A549 (cell line): ENCODE data around the gene SERPINA3. TPM values are rescaled to one million over a fixed set of nuclear protein-coding genes. Genes with fewer than 3 reads are reported as not detected.

Source experiments
- ATAC-seq, 2 experiments: fragments of 200-7000 bp in 1 of 2; fragments of >200 bp in 1 of 2; cut with Nextera tagmentation in 1 of 2; cut with Tn5 transposase in 1 of 2; 3 replicates each; pipeline versions ENCODE4 v1.8.0 to v1.9.1; 2018 to 2020; ENCODE audit warnings: mild to moderate bottlenecking in 1 of 2, moderate library complexity in 1 of 2
- CTCF ChIA-PET: fragments of 300-600 bp; sonication (Branson Sonifier 250); formaldehyde crosslinking; extraction: SDS; loops from one replicate; lab custom pipeline; 2021; ENCODE audit warnings: antibody characterized with exemption, inconsistent platforms; lab: Yijun Ruan, JAX
- POLR2A ChIA-PET: fragments of 350-600 bp; formaldehyde crosslinking; extraction: SDS; loops from one replicate; lab custom pipeline; 2021; ENCODE audit warnings: antibody characterized with exemption, inconsistent platforms; lab: Yijun Ruan, JAX
- DNase-seq, 2 experiments: peaks; one replicate each; pipeline versions ENCODE4 v3.0.0 to v3.0.0-alpha.2; 2011 to 2016; ENCODE audit warnings: low read depth in 1 of 2, low spot score in 1 of 2
- FAIRE-seq: peaks from 2 replicates; lab custom pipeline; 2011; peaks lifted over from hg19 to GRCh38; lab: Jason Lieb, UNC
- H3K27ac ChIP-seq, 2 experiments: fragments of >200 bp; sonication (Bioruptor Twin); formaldehyde crosslinking; 3 replicates each; pipeline ENCODE4 v1.5.1; 2016 to 2017
- H3K4me1 ChIP-seq: fragments of >200 bp; sonication (Bioruptor Twin); formaldehyde crosslinking; 3 replicates; pipeline ENCODE4 v1.6.1; 2016
- H3K4me2 ChIP-seq: fragments of >200 bp; sonication (Bioruptor Twin); formaldehyde crosslinking; 3 replicates; pipeline ENCODE4 v1.6.1; 2016
- H3K4me3 ChIP-seq: fragments of >200 bp; sonication (Bioruptor Twin); formaldehyde crosslinking; 3 replicates; pipeline ENCODE4 v1.5.1; 2016
- H3K9me3 ChIP-seq: fragments of >200 bp; sonication (Bioruptor Twin); formaldehyde crosslinking; 3 replicates; pipeline ENCODE4 v1.6.1; 2016
- CHD2 ChIP-seq: fragments of 150-350 bp; IDR thresholded peaks from 2 replicates; pipeline ENCODE4 v1.6.1; 2014; ENCODE audit warnings: low read length; ENCODE audit not compliant: partially characterized antibody
- CHD4 ChIP-seq: fragments of 200-600 bp; sonication (generic); IDR thresholded peaks from 2 replicates; pipeline ENCODE4 v1.6.1; 2016; ENCODE audit warnings: antibody characterized with exemption, mild to moderate bottlenecking, borderline replicate concordance
- FOXS1 ChIP-seq: fragments of 250-450 bp; sonication (Bioruptor Pico); IDR thresholded peaks from 2 replicates; pipeline ENCODE4 v1.5.0; 2020; ENCODE audit warnings: mild to moderate bottlenecking, moderate library complexity
- GATA3 ChIP-seq: IDR thresholded peaks from 2 replicates; pipeline ENCODE4 v1.6.1; 2012; ENCODE audit warnings: borderline replicate concordance
- HEYL ChIP-seq: fragments of 250-450 bp; sonication (Bioruptor Pico); IDR thresholded peaks from 2 replicates; pipeline ENCODE4 v1.8.0; 2021; ENCODE audit warnings: mild to moderate bottlenecking, moderate library complexity
- KDM5A ChIP-seq: fragments of 200-600 bp; sonication (generic); IDR thresholded peaks from 2 replicates; pipeline ENCODE4 v1.6.1; 2016; ENCODE audit warnings: antibody characterized with exemption, mild to moderate bottlenecking
- NR3C1 ChIP-seq: fragments of >200 bp; sonication (Bioruptor Twin); formaldehyde crosslinking; IDR thresholded peaks from 3 replicates; pipeline ENCODE4 v1.6.1; 2017
- POLR2AphosphoS2 ChIP-seq: conservative IDR thresholded peaks from 2 replicates; pipeline ENCODE4 v1.6.1; 2012; ENCODE audit warnings: low read length, improper control_type of control experiment, inconsistent platforms
- RCOR1 ChIP-seq: fragments of 150-350 bp; IDR thresholded peaks from 2 replicates; pipeline ENCODE4 v1.6.1; 2014; ENCODE audit warnings: antibody characterized with exemption, low read length, low read depth
- RFX5 ChIP-seq: fragments of 450-650 bp; IDR thresholded peaks from 2 replicates; pipeline ENCODE4 v1.7.1; 2014; ENCODE audit warnings: antibody characterized with exemption, mild to moderate bottlenecking, moderate library complexity
- SMC3 ChIP-seq: fragments of >200 bp; sonication (Bioruptor Twin); formaldehyde crosslinking; IDR thresholded peaks from 3 replicates; pipeline ENCODE4 v1.6.1; 2018; ENCODE audit warnings: inconsistent platforms
- TP53 ChIP-seq: fragments of 250-450 bp; sonication (Bioruptor Pico); IDR thresholded peaks from 2 replicates; pipeline ENCODE4 v1.5.0; 2021; ENCODE audit warnings: mild to moderate bottlenecking, moderate library complexity
- ZFP36 ChIP-seq: fragments of 450-650 bp; IDR thresholded peaks from 2 replicates; pipeline ENCODE4 v1.6.1; 2014; ENCODE audit warnings: borderline replicate concordance; ENCODE audit not compliant: partially characterized antibody
- ZNF302 ChIP-seq: fragments of 250-450 bp; sonication (Bioruptor Pico); IDR thresholded peaks from 2 replicates; pipeline ENCODE4 v1.9.0; 2021; ENCODE audit warnings: inconsistent platforms, mild to moderate bottlenecking, moderate library complexity
- WGBS: methylation state at CpG from one replicate; pipeline ENCODE4 v1.1.6; 2017; ENCODE audit errors: missing lambda C conversion rate; 5-methylcytosine and 5-hydroxymethylcytosine counted together
- polyA minus RNA-seq: library from RNA; depleted of rRNA, polyadenylated mRNA; stranded (reverse); fragments of >200 nt; gene quantifications from 2 replicates; pipeline ENCODE4 v1.2.3, GENCODE V29; 2011; rRNA and poly(A)+ RNA removed
- polyA plus RNA-seq, 4 experiments: library from polyadenylated mRNA; depleted of rRNA in 3 of 4; stranded (reverse); fragments of >200 nt; fragmentation: RNase III in 1 of 4; extraction: RNeasy Plus Mini Kit Qiagen cat#74134 plus additional on column Dnase treatment in 1 of 4; gene quantifications; 2 replicates in 3 of 4; 3 replicates in 1 of 4; pipeline ENCODE4 v1.2.3, GENCODE V29; 2011 to 2017
- TF ChIP-seq, protein P1 (sequence below): fragments of >200 bp; sonication (Bioruptor Twin); formaldehyde crosslinking; IDR thresholded peaks from 3 replicates; pipeline ENCODE4 v1.5.1; 2016
- TF ChIP-seq, protein P2 (sequence below): fragments of >200 bp; sonication (Bioruptor Twin); formaldehyde crosslinking; IDR thresholded peaks from 2 replicates; pipeline ENCODE4 v1.6.1; 2016

Gene SERPINA3
- polyA plus RNA-seq (2011; rRNA removed) (9.1 and 16.0 TPM in 2 replicates), polyA plus RNA-seq (2017; fragmentation: RNase III; extraction: RNeasy Plus Mini Kit Qiagen cat#74134 plus additional on column Dnase treatment) (1.4 to 5.5 TPM (median 3.1 TPM) in 3 replicates), polyA minus RNA-seq (7.8 and 9.9 TPM in 2 replicates)
- polyA plus RNA-seq (2012; cell fraction: cytosol; rRNA removed), result 1.5 and 1.7 TPM in 2 replicates
- polyA plus RNA-seq (2012; cell fraction: nucleus; rRNA removed), result 2.2 and 3.2 TPM in 2 replicates

DNA sequence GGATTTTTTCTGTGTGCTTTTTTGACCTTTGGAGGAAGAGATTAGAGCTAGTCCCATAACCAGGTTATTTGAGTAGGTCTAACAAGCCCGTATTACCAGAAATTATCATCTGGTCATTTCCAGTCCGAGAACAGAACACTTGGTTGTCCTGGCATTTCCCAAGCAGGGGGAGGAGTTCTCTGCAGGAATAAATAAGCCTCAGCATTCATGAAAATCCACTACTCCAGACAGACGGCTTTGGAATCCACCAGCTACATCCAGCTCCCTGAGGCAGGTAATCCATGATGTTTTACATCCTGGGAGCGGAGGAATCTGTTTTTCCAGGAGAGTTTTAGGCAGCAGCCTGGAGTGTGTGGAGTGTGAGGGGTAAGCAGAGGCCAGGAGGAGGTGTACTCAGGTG lies at the start of gene SERPINA3:
SERPINA3 (plus strand) TSS at position 218 of the 400 bp plus-strand sequence. CDS start 2,051 bp downstream, outside the sequence.
- 87% methylated on average over 4 of the region's 4 CpGs for WGBS
- CTCF ChIA-PET, result interaction anchor here (0.6 to 1.4 kb wide), 6 partner anchors 13 to 125 kb away, joined by 3 to 4 read pairs (median 3); no protein-coding TSS in a partner anchor

DNA sequence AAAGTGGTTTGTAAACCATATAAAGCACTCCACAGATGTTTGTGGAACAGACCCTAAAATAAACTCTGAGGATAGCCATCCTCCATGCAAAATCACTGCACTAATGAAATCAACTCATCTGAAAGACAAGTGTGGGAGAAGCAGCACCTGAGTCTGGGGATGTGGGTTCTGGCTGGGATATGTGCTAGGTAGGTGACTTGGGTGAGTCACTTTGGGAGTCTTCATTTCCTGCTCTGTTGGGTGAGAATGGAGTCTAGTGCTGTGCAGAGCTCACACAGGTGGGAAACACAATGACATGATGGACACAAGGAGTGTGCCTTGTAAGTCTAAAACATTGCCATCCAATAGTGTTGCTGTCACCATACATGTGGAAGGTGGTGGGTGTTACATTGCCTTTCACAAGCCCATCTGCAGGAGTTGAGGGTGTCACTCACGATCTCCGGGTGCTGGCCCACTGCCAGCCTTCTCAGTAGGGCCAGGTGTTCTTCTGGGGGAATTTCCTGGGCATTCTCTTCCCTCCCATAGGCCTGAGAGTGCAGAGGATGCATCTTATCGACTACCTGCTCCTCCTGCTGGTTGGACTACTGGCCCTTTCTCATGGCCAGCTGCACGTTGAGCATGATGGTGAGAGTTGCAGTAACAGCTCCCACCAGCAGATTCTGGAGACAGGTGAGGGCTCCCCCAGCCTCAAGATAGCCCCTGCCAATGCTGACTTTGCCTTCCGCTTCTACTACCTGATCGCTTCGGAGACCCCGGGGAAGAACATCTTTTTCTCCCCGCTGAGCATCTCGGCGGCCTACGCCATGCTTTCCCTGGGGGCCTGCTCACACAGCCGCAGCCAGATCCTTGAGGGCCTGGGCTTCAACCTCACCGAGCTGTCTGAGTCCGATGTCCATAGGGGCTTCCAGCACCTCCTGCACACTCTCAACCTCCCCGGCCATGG lies 49.0 kb upstream of the SERPINA3 start:
- Histone ChIP-seq H3K9me3 (no peaks in the 10 kb centered on the region), H3K4me3 (no peak overlapping the region), H3K27ac (no peak overlapping the region), H3K4me2 (no peak overlapping the region), H3K4me1 (no peaks in the 10 kb centered on the region)
- DNase-seq, result no peak
- POLR2A ChIA-PET, result no interaction called here
- TF ChIP-seq POLR2AphosphoS2 (no peak), CHD2 (no peak), HEYL (no peak)
- TF ChIP-seq, protein P1, sequence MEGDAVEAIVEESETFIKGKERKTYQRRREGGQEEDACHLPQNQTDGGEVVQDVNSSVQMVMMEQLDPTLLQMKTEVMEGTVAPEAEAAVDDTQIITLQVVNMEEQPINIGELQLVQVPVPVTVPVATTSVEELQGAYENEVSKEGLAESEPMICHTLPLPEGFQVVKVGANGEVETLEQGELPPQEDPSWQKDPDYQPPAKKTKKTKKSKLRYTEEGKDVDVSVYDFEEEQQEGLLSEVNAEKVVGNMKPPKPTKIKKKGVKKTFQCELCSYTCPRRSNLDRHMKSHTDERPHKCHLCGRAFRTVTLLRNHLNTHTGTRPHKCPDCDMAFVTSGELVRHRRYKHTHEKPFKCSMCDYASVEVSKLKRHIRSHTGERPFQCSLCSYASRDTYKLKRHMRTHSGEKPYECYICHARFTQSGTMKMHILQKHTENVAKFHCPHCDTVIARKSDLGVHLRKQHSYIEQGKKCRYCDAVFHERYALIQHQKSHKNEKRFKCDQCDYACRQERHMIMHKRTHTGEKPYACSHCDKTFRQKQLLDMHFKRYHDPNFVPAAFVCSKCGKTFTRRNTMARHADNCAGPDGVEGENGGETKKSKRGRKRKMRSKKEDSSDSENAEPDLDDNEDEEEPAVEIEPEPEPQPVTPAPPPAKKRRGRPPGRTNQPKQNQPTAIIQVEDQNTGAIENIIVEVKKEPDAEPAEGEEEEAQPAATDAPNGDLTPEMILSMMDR, result no peak
- FAIRE-seq, result no peak
- WGBS, result 65% methylated on average over 16 of the region's 16 CpGs
- no peak for ATAC-seq
- CTCF ChIA-PET, result interaction anchor here (0.6 to 9.3 kb wide), 5 partner anchors 13 to 1985 kb away, joined by 3 to 70 read pairs (median 3); no protein-coding TSS in a partner anchor

More for the DNA sequence above, at the start of gene SERPINA3:
- no peak for FAIRE-seq
- POLR2A ChIA-PET, result interaction anchor here (0.7 kb wide), 1 partner anchor 13 kb away, joined by 3 read pairs; no protein-coding TSS in a partner anchor
- peak in 1 of 2 experiments; percentile 10; a peak in 2 of 6 replicates for ATAC-seq
- Histone ChIP-seq H3K4me2 (peak within 1 kb of the TSS; percentile 7; the same call in 2 of the 3 replicates), H3K9me3 (peaks cover 12% of the 10 kb centered on the region), H3K4me1 (peaks cover 37% of the 10 kb centered on the region), H3K27ac (peak within 1 kb of the TSS; percentile 89 to 94), H3K4me3 (no peak within 1 kb of the TSS)
- no peak for TF ChIP-seq RFX5
- TF ChIP-seq, protein P2, sequence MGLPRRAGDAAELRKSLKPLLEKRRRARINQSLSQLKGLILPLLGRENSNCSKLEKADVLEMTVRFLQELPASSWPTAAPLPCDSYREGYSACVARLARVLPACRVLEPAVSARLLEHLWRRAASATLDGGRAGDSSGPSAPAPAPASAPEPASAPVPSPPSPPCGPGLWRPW, result no peak
- no peak for TF ChIP-seq CHD2
- TF ChIP-seq ZNF302 (CRISPR knock-in tag), result no peak
- TF ChIP-seq SMC3, result no peak
- no peak for TF ChIP-seq TP53 (CRISPR knock-in tag)
- TF ChIP-seq NR3C1, result no peak
- no peak for TF ChIP-seq KDM5A
- TF ChIP-seq GATA3, result no peak
- TF ChIP-seq ZFP36, result no peak
- no peak for TF ChIP-seq CHD4
- no peak for DNase-seq

DNA sequence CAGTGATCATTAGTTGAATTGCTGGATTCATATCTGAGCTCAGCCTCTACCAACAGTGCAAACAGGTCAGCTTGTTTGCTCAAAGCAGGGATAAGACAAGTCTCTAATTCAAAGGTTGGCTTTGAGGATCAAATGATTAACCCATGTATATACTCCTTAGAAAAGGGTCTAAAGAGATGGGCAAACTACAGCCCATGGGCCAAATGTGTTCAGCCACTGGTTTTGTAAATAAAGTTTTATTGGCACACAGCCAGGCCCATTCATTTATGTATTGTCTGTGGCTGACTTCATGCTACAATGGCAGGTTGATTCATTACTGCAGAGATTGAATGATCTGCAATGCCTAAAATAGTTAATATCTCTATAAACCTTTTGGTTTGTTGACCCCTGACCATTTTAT lies 47.8 kb upstream of the SERPINA3 start:
- H3K27ac ChIP-seq, result no peak overlapping the region
- H3K4me2 ChIP-seq, result no peak overlapping the region
- no peaks in the 10 kb centered on the region for H3K4me1 ChIP-seq
- no peak for DNase-seq
- H3K9me3 ChIP-seq, result no peaks in the 10 kb centered on the region
- no peak overlapping the region for H3K4me3 ChIP-seq
- ChIA-PET CTCF (interaction anchor here (1.0 to 9.3 kb wide), 3 partner anchors 12 to 131 kb away, joined by 3 to 70 read pairs (median 4); no protein-coding TSS in a partner anchor), POLR2A (no interaction called here)
- no peak for ATAC-seq
- FAIRE-seq, result no peak
- no peak for TF ChIP-seq FOXS1 (CRISPR knock-in tag)
- no peak for TF ChIP-seq RCOR1
- TF ChIP-seq, all 56 proteins: peak for 0
